Naive thymus-derived CD4-positive, alpha-beta T cell (primary cell): Measurements from ENCODE around the gene ANGPT4. TPM values are rescaled to one million over a fixed set of nuclear protein-coding genes. Genes with fewer than 3 reads are reported as not detected.
"Not testable (repeated sequence)": the region's sequence is repeated elsewhere in the genome, so short reads cannot be mapped to it uniquely, and the experiment has no call there.

Source experiments
- ATAC-seq: fragments of 150-1000 bp; cut with Tn5 transposase; 2 replicates; pipeline ENCODE4 v1.10.0; 2021; ENCODE audit warnings: mild to moderate bottlenecking, moderate library complexity
- CTCF ChIA-PET: fragments of 350-600 bp; sonication (Branson Sonifier 250); formaldehyde crosslinking; loops from one replicate; lab custom pipeline; 2021; ENCODE audit warnings: antibody characterized with exemption; lab: Charles Lee
- POLR2A ChIA-PET: fragments of 350-600 bp; sonication (Branson Sonifier 250); formaldehyde crosslinking; loops from one replicate; lab custom pipeline; 2021; ENCODE audit warnings: antibody characterized with exemption, inconsistent platforms; lab: Charles Lee
- DNase-seq, 9 donors: peaks; one replicate each; pipeline versions ENCODE4 v3.0.0 to v3.0.0-alpha.2; 2020 to 2022; ENCODE audit warnings: mixed read lengths in 1 of 9
- H3K27ac ChIP-seq: one replicate; pipeline ENCODE4 v1.7.0; 2013; ENCODE audit warnings: mild to moderate bottlenecking, low read depth, low read length, moderate library complexity
- H3K27me3 ChIP-seq, 2 donors: one replicate each; pipeline ENCODE4 v1.7.0; 2013; ENCODE audit warnings: low read length in 2 of 2, mild to moderate bottlenecking in 2 of 2, moderate library complexity in 2 of 2; ENCODE audit not compliant: control insufficient read depth in 2 of 2, insufficient read depth in 2 of 2
- H3K36me3 ChIP-seq, 3 experiments: 1 replicate in 2 of 3; 2 replicates in 1 of 3; pipeline ENCODE4 v1.7.0; 2013; ENCODE audit warnings: low read length in 3 of 3, mild to moderate bottlenecking in 3 of 3, moderate library complexity in 1 of 3; ENCODE audit not compliant: insufficient read depth in 3 of 3, control insufficient read depth in 2 of 3
- H3K4me1 ChIP-seq, 2 donors: one replicate each; pipeline ENCODE4 v1.7.0; 2013; ENCODE audit warnings: low read length in 2 of 2, mild to moderate bottlenecking in 2 of 2, moderate library complexity in 1 of 2; ENCODE audit not compliant: control insufficient read depth in 2 of 2, insufficient read depth in 2 of 2
- H3K4me3 ChIP-seq: 2 replicates; pipeline ENCODE4 v1.7.0; 2013; ENCODE audit warnings: mild to moderate bottlenecking, low read length
- H3K9me3 ChIP-seq, 3 experiments: 1 replicate in 2 of 3; 2 replicates in 1 of 3; pipeline ENCODE4 v1.7.0; 2013; ENCODE audit warnings: low read length in 3 of 3; ENCODE audit not compliant: control insufficient read depth in 2 of 3
- H3K27ac Mint-ChIP-seq, 9 donors: one replicate each; pipeline ENCODE4 v1.8.0; 2020 to 2022; ENCODE audit warnings: mixed read lengths in 9 of 9, mild to moderate bottlenecking in 8 of 9, moderate library complexity in 5 of 9, inconsistent platforms in 2 of 9
- H3K27me3 Mint-ChIP-seq, 5 donors: one replicate each; pipeline ENCODE4 v1.8.0; 2021 to 2022; ENCODE audit warnings: mixed read lengths in 5 of 5, mild to moderate bottlenecking in 1 of 5
- H3K36me3 Mint-ChIP-seq, 5 donors: one replicate each; pipeline ENCODE4 v1.8.0; 2020 to 2022; ENCODE audit warnings: mixed read lengths in 5 of 5, mild to moderate bottlenecking in 3 of 5, inconsistent platforms in 1 of 5
- H3K4me1 Mint-ChIP-seq, 7 donors: one replicate each; pipeline ENCODE4 v1.8.0; 2020 to 2022; ENCODE audit warnings: mixed read lengths in 7 of 7, mild to moderate bottlenecking in 3 of 7, inconsistent platforms in 1 of 7
- H3K4me3 Mint-ChIP-seq, 10 donors: one replicate each; pipeline ENCODE4 v1.8.0; 2020 to 2022; ENCODE audit warnings: mild to moderate bottlenecking in 10 of 10, mixed read lengths in 10 of 10, moderate library complexity in 6 of 10, inconsistent platforms in 2 of 10
- H3K9me3 Mint-ChIP-seq, 11 donors: one replicate each; pipeline ENCODE4 v1.8.0; 2020 to 2022; ENCODE audit warnings: mixed read lengths in 11 of 11, mild to moderate bottlenecking in 4 of 11, inconsistent platforms in 1 of 11, moderate library complexity in 1 of 11
- intact Hi-C, 2 donors: fragments of 100-400 bp; cut with micrococcal nuclease; formaldehyde crosslinking; loops; one replicate each; pipeline ENCODE4 v1.15.1; 2023
- polyA plus RNA-seq, 2 donors: library from polyadenylated mRNA; unstranded; fragments of 300-500 nt; fragmentation: Illumina TruSeq; gene quantifications; one replicate each; pipeline ENCODE4 v1.2.3, GENCODE V29; 2021
- total RNA-seq, 6 experiments: library from RNA in 5 of 6; stranded (reverse) in 5 of 6; gene quantifications; 1 replicate in 5 of 6; 2 replicates in 1 of 6; pipeline ENCODE4 v1.2.3 and lab custom pipeline; 2021 to 2026

The ANGPT4 gene
- total and polyA plus RNA-seq, 7 experiments from 2014 or later = not detected

DNA sequence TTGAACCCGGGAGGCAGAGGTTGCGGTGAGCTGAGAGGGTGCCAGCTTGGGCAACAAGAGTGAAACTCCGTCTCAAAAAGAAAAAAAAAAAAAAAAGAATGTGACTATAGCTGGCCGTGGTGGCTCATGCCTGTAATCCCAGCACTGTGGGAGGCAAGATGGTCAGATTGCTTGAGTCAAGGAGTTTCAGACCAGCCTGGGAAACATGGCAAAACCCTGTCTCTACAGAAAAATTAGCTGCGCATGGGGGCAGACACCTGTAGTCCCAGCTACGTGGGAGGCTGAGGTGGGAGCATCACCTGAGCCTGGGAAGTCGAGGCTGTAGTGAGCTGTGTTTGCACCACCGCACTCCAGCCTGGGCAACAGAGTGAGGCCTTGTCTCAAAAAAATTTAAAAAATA is 88.2 kb downstream of the ANGPT4 start:
- H3K27me3 ChIP-seq, ATAC-seq, H3K27me3 Mint-ChIP-seq, H3K36me3 Mint-ChIP-seq, DNase-seq, POLR2A ChIA-PET, H3K9me3 ChIP-seq, H3K9me3 Mint-ChIP-seq, H3K36me3 ChIP-seq, H3K27ac Mint-ChIP-seq, H3K4me3 Mint-ChIP-seq, H3K27ac ChIP-seq, H3K4me3 ChIP-seq, intact Hi-C loops, H3K4me1 ChIP-seq: not testable (repeated sequence)
- H3K4me1 Mint-ChIP-seq = peaks cover under 1 to 16% (median 2%) of the 10 kb centered on the region in 7 donors
- CTCF ChIA-PET = interaction anchor here (1.9 kb wide), 1 partner anchor 10 kb away, joined by 4 read pairs; no protein-coding TSS in a partner anchor

DNA sequence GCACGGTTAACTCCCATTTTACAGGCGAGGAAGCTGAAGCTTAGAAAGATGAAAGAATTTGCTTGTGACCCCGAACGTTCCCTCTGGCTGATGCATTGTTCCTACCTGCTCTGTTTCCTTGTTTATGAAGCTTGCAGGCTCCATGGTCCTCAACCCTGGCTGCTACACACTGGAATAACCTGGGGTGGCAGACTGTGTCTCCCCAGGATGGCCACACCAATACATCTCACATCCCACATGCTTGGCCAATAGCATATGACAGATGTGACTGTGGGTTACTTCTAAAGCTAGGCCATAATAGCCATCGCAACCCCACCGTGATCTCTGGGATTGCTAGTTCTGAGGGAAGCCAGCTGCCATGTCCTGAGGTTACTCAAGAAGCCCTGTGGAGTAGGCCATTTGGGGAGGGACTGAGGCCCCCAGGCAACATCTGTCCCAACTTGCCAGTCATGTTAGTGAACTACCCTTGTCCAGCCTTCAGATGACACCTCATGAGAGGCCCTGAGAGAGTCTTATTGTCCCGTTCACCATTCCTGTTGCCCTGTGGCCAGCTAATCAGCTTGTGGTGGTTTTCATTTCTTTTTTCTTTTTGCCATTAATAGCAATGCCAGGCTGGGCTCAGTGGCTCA is 89.3 kb downstream of the ANGPT4 start:
- ChIA-PET POLR2A (no interaction called here), CTCF (interaction anchor here (1.9 kb wide), 1 partner anchor 9 kb away, joined by 4 read pairs; no protein-coding TSS in a partner anchor)
- DNase-seq = peak in 1 of 9 donors; percentile 15
- Mint-ChIP-seq H3K27ac (no peak overlapping the region), H3K4me3 (no peak overlapping the region), H3K27me3 (peaks cover 0 to 3% (median 0%) of the 10 kb centered on the region in 5 donors), H3K9me3 (no peaks in the 10 kb centered on the region), H3K36me3 (no peaks in the 10 kb centered on the region), H3K4me1 (peaks cover 0 to 16% (median 0%) of the 10 kb centered on the region in 7 donors)
- intact Hi-C loops = no loop called here
- ATAC-seq = no peak
- Histone ChIP-seq H3K27me3 (no peaks in the 10 kb centered on the region), H3K27ac (no peak overlapping the region), H3K36me3 (no peaks in the 10 kb centered on the region), H3K4me3 (no peak overlapping the region), H3K4me1 (no peaks in the 10 kb centered on the region), H3K9me3 (no peaks in the 10 kb centered on the region)

DNA sequence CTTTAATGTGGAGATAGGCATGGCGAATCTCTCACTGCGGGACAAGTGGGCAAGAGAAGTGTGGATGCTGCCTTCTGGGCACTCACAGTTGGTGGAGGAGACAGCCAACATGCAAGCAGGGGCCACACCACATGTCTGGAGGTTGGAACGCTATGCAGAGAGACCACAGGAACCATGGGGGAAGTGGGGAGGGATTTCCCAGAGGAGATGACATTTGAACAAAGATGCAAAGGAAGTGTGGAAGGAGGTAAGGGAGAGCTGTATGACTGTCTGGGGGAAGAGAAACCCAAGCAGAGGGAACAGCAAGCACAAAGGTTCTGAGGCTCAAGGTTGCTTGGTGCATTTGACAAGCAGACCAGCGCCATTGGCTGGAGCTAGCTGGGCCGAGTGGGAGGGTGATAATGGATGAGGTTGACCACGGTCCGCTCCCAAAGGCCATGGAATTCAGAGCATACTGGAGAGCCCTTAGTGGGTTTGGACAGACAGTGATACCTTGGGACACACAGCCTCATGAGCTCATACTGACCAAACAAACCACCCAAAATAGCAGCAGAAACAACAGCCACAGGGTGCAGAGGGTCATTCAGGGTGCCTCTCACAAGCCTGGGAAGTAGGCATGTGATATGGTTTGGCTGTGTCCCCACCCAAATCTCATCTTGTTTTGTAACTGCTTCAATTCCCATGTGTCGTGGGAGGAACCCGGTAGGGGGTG is 90.3 kb downstream of the ANGPT4 start:
- POLR2A ChIA-PET = no interaction called here
- H3K4me3 Mint-ChIP-seq = no peak overlapping the region
- no peak overlapping the region for H3K27ac Mint-ChIP-seq

DNA sequence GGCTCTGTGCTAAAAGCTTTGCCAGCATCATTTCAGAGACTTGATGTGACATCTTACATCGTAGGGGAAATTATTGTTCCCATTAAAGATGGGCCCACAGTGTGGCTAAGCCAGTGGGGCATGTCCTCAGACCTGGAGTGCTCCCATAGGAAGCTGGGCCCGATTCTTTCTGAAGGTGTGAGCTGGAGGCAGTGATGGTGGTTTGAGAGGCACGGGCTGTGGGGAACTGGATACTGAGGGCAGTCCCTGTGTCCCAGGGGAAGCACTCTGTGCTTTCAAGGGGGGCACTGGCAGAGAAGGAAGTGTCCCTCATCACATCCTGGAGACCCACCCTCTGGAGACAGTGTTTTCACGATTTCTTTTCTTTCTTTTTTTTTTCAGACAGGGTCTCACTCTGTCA is 91.2 kb downstream of the ANGPT4 start:
- Mint-ChIP-seq H3K27ac (no peak overlapping the region), H3K9me3 (no peaks in the 10 kb centered on the region), H3K36me3 (no peaks in the 10 kb centered on the region), H3K27me3 (peaks cover 0 to 3% (median 0%) of the 10 kb centered on the region in 5 donors), H3K4me3 (no peak overlapping the region), H3K4me1 (peaks cover 4 to 19% (median 5%) of the 10 kb centered on the region in 7 donors)
- Histone ChIP-seq H3K27ac (no peak overlapping the region), H3K9me3 (no peaks in the 10 kb centered on the region), H3K4me1 (no peaks in the 10 kb centered on the region), H3K36me3 (no peaks in the 10 kb centered on the region), H3K27me3 (no peaks in the 10 kb centered on the region), H3K4me3 (no peak overlapping the region)
- ChIA-PET POLR2A (interaction anchor here (0.8 kb wide), 1 partner anchor 8 kb away, joined by 3 read pairs; the partner anchor contains the start of gene FAM110A), CTCF (interaction anchor here (1.2 kb wide), 1 partner anchor 23 kb away, joined by 3 read pairs; no protein-coding TSS in a partner anchor)
- DNase-seq (no peak), ATAC-seq (no peak)
- intact Hi-C loops = no loop called here

More for the DNA sequence above, 90.3 kb downstream of the ANGPT4 start:
- Histone ChIP-seq H3K27ac (no peak overlapping the region), H3K4me1 (no peaks in the 10 kb centered on the region), H3K27me3 (no peaks in the 10 kb centered on the region), H3K4me3 (no peak overlapping the region), H3K36me3 (no peaks in the 10 kb centered on the region), H3K9me3 (no peaks in the 10 kb centered on the region)
- Mint-ChIP-seq H3K4me1 (peaks cover 0 to 16% (median 0%) of the 10 kb centered on the region in 7 donors), H3K36me3 (no peaks in the 10 kb centered on the region), H3K9me3 (no peaks in the 10 kb centered on the region), H3K27me3 (peaks cover 0 to 3% (median 0%) of the 10 kb centered on the region in 5 donors)
- no peak for DNase-seq
- ATAC-seq = no peak
- CTCF ChIA-PET = interaction anchor here (1.9 kb wide), 1 partner anchor 8 kb away, joined by 4 read pairs; no protein-coding TSS in a partner anchor
- intact Hi-C loops = no loop called here

DNA sequence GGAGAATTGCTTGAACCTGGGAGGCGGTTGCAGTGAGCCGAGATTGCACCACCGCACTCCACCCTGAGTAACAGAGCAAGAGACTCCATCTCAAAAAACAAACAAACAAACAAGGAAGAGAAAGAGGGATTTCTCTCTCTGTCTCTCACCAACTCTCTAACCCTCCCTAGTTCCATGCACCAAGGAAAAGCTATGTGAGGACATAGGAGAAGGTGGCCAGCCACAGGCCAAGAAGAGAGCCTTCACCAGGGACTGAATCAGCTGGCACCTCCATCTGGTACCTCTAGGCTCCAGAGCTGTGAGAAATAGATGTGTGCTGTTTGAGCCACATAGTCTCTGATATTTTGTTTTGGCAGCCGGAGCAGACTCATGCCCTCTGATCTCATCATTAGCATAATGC is 91.6 kb downstream of the ANGPT4 start:
- H3K27ac ChIP-seq = no peak overlapping the region
- Mint-ChIP-seq H3K27me3 (peaks cover 0 to 3% (median 0%) of the 10 kb centered on the region in 5 donors), H3K4me1 (peaks cover 5 to 19% (median 6%) of the 10 kb centered on the region in 7 donors), H3K4me3 (no peak overlapping the region), H3K27ac (no peak overlapping the region), H3K9me3 (no peaks in the 10 kb centered on the region), H3K36me3 (no peaks in the 10 kb centered on the region)
- ATAC-seq (no peak), DNase-seq (no peak)
- no peaks in the 10 kb centered on the region for H3K36me3 ChIP-seq
- CTCF ChIA-PET = interaction anchor here (1.2 kb wide), 1 partner anchor 24 kb away, joined by 3 read pairs; no protein-coding TSS in a partner anchor
- POLR2A ChIA-PET = interaction anchor here (0.8 kb wide), 1 partner anchor 9 kb away, joined by 3 read pairs; the partner anchor contains the start of gene FAM110A
- no peak overlapping the region for H3K4me3 ChIP-seq
- H3K9me3 ChIP-seq = no peaks in the 10 kb centered on the region
- intact Hi-C loops = no loop called here
- no peaks in the 10 kb centered on the region for H3K4me1 ChIP-seq
- no peaks in the 10 kb centered on the region for H3K27me3 ChIP-seq

DNA sequence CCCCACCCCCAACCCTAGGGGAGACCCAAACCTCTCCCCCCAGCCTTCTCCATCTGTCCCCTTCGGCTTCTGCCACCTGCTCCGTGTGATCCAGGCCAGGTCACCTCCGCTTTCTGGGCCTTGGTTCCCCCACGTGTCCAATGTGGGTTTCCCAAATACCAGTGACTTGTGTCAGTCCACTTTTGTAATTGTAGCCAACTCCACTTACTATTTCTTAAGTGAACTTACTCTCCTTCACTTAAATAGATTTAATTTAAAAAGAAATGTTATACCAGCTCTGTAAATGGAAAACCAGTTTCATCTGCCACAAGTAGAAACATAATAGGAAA is 92.6 kb downstream of the ANGPT4 start:
- POLR2A ChIA-PET = no interaction called here
- H3K36me3 ChIP-seq = no peaks in the 10 kb centered on the region
- intact Hi-C loops = no loop called here
- H3K4me3 ChIP-seq = no peak overlapping the region
- no peaks in the 10 kb centered on the region for H3K4me1 ChIP-seq
- no peaks in the 10 kb centered on the region for H3K9me3 Mint-ChIP-seq
- no peak overlapping the region for H3K4me3 Mint-ChIP-seq
- H3K27ac ChIP-seq = no peak overlapping the region
- H3K27me3 Mint-ChIP-seq = peaks cover 0 to 3% (median 0%) of the 10 kb centered on the region in 5 donors
- no peaks in the 10 kb centered on the region for H3K9me3 ChIP-seq
- CTCF ChIA-PET = no interaction called here
- DNase-seq = no peak
- no peak overlapping the region for H3K27ac Mint-ChIP-seq
- peaks cover 5 to 13% (median 7%) of the 10 kb centered on the region in 7 donors for H3K4me1 Mint-ChIP-seq
- no peaks in the 10 kb centered on the region for H3K27me3 ChIP-seq
- H3K36me3 Mint-ChIP-seq = no peaks in the 10 kb centered on the region
- ATAC-seq = no peak
